GM18867 (cell line): ENCODE data around the gene PTPRN2.

Source experiments
- ATAC-seq: cut with Tn5 transposase; IDR thresholded peaks from one replicate; pipeline ENCODE4 v1.9.1; 2021; ENCODE audit warnings: mild to moderate bottlenecking, moderate library complexity; ENCODE audit not compliant: unreplicated experiment

Gene PTPRN2

GRCh38 chr7:158070222-158070920 is 517.3 kb downstream of the PTPRN2 start:
- ATAC-seq = no peak

GRCh38 chr7:158068853-158069252 is 518.8 kb downstream of the PTPRN2 start:
- ATAC-seq = no peak

- no peak for ATAC-seq
Observed at GRCh38 chr7:158067931-158068482, 519.6 kb downstream of the PTPRN2 start.

GRCh38 chr7:158067219-158067930 is 520.2 kb downstream of the PTPRN2 start:
- ATAC-seq = no peak

GRCh38 chr7:158066085-158066484 is 521.5 kb downstream of the PTPRN2 start:
- ATAC-seq = no peak

GRCh38 chr7:158065340-158065739 is 522.3 kb downstream of the PTPRN2 start:
- ATAC-seq = no peak

GRCh38 chr7:158064631-158065030 is 523.0 kb downstream of the PTPRN2 start:
- no peak for ATAC-seq

GRCh38 chr7:158063850-158064610 is 523.6 kb downstream of the PTPRN2 start:
- no peak for ATAC-seq

- ATAC-seq = no peak
Observed at GRCh38 chr7:158062661-158063060, 525.0 kb downstream of the PTPRN2 start.

GRCh38 chr7:158061884-158062656 is 525.6 kb downstream of the PTPRN2 start:
- ATAC-seq = no peak

GRCh38 chr7:158061026-158061630 is 526.5 kb downstream of the PTPRN2 start:
- no peak for ATAC-seq

- ATAC-seq = no peak
Observed at GRCh38 chr7:158060216-158060615, 527.4 kb downstream of the PTPRN2 start.

- ATAC-seq = no peak
Observed at GRCh38 chr7:158057446-158057845, 530.2 kb downstream of the PTPRN2 start.

- no peak for ATAC-seq
Observed at GRCh38 chr7:158056761-158057160, 530.9 kb downstream of the PTPRN2 start.

- no peak for ATAC-seq
Observed at GRCh38 chr7:158055726-158056510, 531.7 kb downstream of the PTPRN2 start.

GRCh38 chr7:158054611-158055010 is 533.0 kb downstream of the PTPRN2 start:
- no peak for ATAC-seq

GRCh38 chr7:158054081-158054480 is 533.5 kb downstream of the PTPRN2 start:
- ATAC-seq = no peak

- ATAC-seq = no peak
Observed at GRCh38 chr7:158053183-158053915, 534.3 kb downstream of the PTPRN2 start.
